8988T (cell line): Measurements from ENCODE around the gene MACROD2.

Source experiments
- DNase-seq: peaks from one replicate; pipeline ENCODE4 v3.0.0; 2011

The MACROD2 gene

DNA sequence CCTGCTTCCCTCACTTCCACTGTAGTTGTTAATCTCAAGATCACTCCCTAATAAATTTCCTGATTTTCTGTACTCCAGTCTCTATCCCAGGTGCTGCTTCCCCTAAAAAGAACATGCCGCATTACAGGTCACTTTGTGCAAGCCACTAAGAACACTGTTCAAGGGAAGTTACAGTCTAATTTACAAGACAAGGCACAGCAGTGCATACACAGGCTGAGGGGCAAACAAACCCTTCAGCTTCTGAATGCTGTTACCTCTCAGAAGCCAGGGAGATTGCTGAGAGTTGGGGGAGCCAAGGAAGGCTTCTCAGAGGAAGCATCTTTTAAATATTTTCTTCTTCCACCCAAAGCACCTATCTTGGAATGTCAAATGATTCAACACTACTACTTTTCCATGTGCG, 787.4 kb downstream of the MACROD2 start:
- no peak for DNase-seq

DNA sequence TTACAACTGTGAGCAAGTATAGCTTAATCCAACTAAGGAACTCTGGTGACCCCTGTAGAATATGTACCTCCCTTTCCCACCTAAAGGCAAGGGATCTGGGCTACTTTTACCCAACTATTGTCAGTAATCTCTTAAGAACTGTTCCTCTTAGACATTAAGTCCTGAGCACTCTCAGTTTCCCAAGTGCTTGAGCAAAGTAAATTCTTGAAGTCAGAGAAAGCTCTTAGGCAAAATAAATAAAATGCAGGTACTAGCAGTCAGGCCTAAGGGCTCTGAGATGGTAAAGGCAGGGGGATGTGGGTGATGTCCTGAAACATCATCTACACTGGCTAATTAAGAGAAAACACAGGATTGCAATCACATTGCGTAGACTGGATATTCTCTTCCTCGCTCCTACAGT, 788.5 kb downstream of the MACROD2 start:
- DNase-seq, result no peak

GRCh38 chr20:14785065-14785743, 789.9 kb downstream of the MACROD2 start:
- DNase-seq, result no peak

DNA sequence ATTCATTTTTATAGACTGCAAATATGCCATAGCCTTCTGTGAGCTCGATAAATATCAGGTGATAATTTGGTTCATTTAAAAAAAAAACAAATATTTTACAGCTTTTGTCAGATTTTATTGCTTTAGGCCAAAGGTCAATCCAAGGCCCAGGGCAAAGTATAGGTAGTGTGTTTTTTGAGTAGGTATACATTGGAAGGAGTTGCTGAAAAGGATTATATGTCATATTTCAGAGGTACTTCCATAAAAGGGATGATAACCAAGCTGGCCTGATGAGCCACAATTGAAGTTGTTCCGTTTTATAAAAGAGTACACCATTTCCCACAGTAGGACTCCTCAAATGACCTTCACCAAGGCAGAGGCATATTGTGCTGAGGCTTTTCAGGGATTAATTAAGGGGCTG, 794.9 kb downstream of the MACROD2 start:
- no peak for DNase-seq

DNA sequence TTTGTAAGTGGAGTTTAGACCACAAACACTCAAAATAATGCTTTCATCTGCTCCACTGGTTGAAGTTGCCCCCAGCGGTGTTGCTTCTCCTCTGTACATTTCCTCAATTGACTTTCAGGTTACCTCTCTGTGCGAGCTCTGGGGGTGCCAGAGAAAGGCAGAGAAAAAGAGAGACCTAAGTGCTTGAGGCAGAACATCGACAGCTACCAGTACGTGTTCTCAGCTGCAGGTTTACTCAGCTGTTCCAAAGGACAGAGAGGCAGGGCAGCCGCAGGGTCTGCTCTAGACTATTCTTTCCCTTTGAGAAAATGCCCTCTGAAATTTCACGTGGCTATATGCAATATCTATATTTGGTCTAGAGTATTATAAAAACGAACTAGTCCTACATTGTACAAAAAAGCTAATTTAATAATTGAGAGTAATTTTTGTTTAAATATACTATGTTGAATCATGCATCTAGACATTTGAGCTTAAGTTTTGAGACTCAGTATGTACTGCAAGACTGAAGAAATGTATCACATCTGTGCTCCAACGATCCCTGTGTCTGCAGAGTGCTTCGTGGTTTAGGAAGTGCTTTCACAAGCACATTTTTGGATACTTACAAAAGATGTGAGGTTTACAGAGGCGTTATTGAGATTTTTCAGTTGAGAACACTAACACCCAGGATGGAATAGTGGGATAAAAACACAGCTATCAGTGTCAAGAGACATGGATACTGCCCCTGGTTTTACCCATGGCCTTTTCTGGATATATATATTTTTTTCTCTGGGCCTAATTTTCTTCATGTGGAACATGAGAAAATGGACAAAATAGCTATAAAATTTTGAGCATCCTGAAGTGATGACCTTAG, 795.7 kb downstream of the MACROD2 start:
- DNase-seq, result no peak

DNA sequence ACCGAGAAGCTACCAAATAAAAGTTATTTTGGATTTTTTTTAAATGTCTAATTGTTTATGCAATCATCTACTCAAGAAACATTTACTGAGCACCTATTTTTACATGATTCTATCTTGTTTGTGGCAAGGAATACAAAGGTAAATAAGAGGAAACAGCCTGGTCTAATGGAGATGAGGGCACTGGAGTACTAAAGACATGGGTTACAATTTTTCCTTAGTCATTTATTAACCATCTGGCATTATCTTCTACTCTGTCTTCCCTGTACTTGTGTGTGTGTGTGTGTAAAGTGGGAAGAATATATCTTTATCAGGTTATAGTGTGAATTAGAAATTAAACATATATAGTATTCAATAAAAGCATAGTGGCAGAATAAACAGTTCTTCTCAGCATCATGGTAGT, 797.6 kb downstream of the MACROD2 start:
- DNase-seq, result no peak

- no peak for DNase-seq
These were observed 804.4 kb downstream of the MACROD2 start for GRCh38 chr20:14799545-14800216.

- DNase-seq, result no peak
These were observed 805.5 kb downstream of the MACROD2 start for GRCh38 chr20:14800707-14801425.

GRCh38 chr20:14801591-14802325, 806.4 kb downstream of the MACROD2 start:
- DNase-seq, result no peak

DNA sequence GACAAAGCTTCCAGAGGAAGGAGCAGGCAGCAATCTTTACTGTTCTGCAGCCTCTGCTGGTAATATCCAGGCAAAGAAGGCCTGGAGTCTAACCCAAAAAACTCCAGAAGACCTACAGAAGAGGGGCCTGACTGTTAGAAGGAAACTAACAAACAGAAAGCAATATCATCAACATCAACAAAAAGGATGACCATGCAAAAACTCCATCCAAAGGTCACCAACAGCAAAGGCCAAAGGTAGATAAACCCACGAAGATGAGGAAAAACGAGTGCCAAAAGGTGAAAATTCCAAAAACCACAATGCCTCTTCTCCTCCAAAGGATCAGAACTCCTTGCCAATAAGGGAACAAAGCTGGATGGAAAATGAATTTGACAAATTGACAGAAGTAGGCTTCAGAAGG, 811.9 kb downstream of the MACROD2 start:
- DNase-seq, result no peak

- no peak for DNase-seq
These were observed 820.0 kb downstream of the MACROD2 start for GRCh38 chr20:14815340-14815739.

DNA sequence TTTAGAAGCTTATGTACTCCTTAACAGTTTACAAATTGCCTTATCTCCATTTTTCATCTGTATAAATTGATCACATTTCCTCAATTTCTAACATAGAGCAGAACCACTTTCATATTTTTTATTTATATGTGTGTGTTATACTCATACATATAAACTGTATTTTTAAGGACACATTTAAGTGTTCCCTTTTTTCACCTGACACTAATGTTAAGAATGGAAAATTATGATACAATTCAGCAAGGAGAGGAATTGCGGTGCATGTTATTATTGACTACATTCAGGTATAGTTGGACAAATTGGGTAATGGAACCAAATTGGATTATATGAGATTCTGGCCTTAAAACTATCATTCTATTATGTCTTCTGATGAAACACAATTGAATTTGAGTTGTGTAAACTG, 821.2 kb downstream of the MACROD2 start:
- no peak for DNase-seq

- DNase-seq, result no peak
These were observed 821.8 kb downstream of the MACROD2 start for GRCh38 chr20:14817101-14817500.

- DNase-seq, result no peak
These were observed 825.5 kb downstream of the MACROD2 start for GRCh38 chr20:14820771-14821170.

GRCh38 chr20:14821251-14821650, 825.9 kb downstream of the MACROD2 start:
- DNase-seq, result no peak

- no peak for DNase-seq
These were observed 829.7 kb downstream of the MACROD2 start for GRCh38 chr20:14824996-14825395.

DNA sequence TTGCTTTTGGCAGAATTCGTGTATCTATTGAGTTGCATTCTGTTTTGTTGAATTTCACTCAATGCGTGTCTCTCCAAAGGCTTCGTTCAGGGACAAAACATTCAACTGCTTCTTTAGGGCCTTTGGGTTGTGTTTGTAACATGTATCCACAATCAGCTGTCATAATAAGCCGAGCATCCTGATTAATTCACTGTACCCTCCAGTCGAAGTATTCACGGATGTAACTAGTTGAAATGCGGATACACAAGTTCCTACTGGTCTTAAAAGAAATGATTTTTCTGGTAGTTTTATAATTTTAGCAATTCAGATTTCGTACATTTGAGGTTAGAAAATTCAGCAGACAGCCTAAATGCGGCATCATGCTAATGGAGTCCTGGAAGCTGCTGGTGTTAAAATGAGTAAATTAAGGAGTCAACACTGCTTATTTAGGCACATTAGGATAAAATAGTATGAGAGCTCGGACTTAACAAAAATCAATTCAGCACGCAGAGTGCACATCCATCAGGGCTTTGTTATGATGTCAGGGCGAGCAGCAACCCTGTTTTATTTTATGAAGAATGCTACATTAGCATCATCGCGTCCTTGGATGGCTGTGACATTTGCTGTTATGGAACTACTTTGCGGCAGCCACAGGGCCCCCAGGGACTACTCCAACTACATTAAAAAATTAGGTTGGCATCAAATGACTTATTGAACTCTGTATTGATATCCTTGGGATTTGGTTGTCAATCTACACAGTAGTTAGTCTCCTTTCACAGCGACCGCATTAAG, 831.4 kb downstream of the MACROD2 start:
- DNase-seq, result no peak

DNA sequence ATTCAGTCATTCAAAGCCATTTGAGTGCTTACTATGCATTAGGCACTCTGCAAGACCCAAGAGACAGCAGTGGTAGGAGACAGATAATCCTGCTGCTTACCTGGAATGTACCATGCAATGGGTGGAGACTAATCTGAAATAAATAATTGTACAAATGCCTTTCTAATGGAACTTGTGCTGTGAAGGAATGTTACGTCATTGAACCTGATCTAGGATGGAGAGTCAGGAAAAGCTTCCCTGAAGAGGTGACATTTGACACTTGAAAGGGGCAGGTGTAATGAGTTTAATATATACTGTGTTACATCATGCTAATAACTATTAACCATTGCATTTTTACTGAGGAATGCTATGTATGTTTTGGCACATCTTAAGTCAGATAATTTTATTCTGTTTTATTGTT, 833.1 kb downstream of the MACROD2 start:
- DNase-seq, result no peak

GRCh38 chr20:14829906-14830305, 834.6 kb downstream of the MACROD2 start:
- DNase-seq, result no peak

DNA sequence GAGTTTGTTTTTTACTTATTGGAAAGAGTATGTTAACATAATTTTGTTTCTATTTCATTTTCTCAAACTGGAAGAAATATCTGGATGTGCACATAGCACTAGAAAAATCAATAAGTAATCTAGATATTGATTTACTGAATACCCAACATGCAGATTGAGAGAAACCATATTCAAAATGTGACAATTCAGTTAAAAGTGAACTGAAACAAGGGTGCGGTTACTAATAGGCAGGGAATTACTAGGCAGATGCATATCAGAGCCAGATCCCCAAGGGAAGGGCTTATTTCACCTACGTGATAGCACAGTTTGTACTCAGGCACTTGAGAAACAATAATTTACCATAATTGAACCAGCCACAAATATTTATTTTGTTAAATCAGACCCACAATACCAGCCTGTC, 835.1 kb downstream of the MACROD2 start:
- no peak for DNase-seq

- DNase-seq, result no peak
These were observed 835.6 kb downstream of the MACROD2 start for GRCh38 chr20:14830899-14831298.

DNA sequence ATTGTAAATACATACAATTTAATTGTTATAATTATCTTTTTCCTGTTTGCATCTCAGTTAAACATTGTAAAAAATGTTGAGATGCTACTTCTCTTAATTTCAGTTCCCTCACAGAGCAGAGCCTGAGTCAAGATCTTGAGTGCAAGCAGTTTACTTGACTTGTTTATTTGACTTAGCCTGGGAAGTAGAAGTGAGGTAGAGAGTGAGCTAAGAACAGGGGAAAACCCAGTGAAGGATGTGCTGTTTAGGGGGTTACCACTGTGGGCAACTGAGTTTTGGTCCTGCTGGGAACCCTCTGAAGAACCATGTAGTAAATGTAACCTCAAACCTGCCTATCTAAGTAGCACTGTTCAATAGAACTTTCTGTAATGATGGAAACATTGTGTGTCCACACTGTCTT, 837.3 kb downstream of the MACROD2 start:
- DNase-seq, result no peak
